Measurements from ENCODE around the gene PEX1.

Gene PEX1

GRCh38 chr7:92508946-92509345 is 19.4 kb downstream of the PEX1 start:
- no peak overlapping the region for H3K4me3 ChIP-seq (ENCODE audit: low read depth, low read length)
- no peak for DNase-seq (ENCODE audit: low read depth)
- TF ChIP-seq, protein P1, sequence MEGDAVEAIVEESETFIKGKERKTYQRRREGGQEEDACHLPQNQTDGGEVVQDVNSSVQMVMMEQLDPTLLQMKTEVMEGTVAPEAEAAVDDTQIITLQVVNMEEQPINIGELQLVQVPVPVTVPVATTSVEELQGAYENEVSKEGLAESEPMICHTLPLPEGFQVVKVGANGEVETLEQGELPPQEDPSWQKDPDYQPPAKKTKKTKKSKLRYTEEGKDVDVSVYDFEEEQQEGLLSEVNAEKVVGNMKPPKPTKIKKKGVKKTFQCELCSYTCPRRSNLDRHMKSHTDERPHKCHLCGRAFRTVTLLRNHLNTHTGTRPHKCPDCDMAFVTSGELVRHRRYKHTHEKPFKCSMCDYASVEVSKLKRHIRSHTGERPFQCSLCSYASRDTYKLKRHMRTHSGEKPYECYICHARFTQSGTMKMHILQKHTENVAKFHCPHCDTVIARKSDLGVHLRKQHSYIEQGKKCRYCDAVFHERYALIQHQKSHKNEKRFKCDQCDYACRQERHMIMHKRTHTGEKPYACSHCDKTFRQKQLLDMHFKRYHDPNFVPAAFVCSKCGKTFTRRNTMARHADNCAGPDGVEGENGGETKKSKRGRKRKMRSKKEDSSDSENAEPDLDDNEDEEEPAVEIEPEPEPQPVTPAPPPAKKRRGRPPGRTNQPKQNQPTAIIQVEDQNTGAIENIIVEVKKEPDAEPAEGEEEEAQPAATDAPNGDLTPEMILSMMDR (IDR thresholded peaks at IDR 0.05; ENCODE audit: control insufficient read depth, extremely low read depth, insufficient read depth) = no peak

DNA sequence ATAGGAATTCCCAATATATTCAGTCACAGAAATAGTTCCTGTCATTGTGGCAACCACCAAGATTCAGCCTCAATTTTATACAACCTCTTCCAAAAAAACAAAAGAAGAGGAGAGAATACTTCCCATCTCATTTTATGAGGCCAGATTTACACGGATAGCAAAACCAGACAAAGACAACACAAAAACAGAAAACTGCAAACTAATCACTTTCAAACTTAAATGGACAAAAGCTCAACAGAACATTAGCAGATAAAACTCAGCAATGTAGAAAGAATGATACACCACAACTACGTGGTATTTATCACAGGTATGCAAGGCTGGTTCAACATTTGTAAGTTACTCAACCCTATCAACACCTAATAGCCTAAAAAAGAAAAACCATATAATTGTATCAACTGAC is 22.0 kb downstream of the PEX1 start:
- no peak for DNase-seq (ENCODE audit: low read depth)
- TF ChIP-seq, protein P1 (IDR thresholded peaks at IDR 0.05; ENCODE audit: control insufficient read depth, extremely low read depth, insufficient read depth) = no peak
- H3K4me3 ChIP-seq (ENCODE audit: low read depth, low read length) = no peak overlapping the region

- H3K4me3 ChIP-seq (ENCODE audit: low read depth, low read length) = no peak overlapping the region
- no peak for DNase-seq (ENCODE audit: low read depth)
- TF ChIP-seq, protein P1 (IDR thresholded peaks at IDR 0.05; ENCODE audit: control insufficient read depth, extremely low read depth, insufficient read depth) = no peak
Measured at GRCh38 chr7:92504563-92504962, 23.8 kb downstream of the PEX1 start.

GRCh38 chr7:92503767-92504166 is 24.6 kb downstream of the PEX1 start:
- no peak for DNase-seq (ENCODE audit: low read depth)
- TF ChIP-seq, protein P1 (IDR thresholded peaks at IDR 0.05; ENCODE audit: control insufficient read depth, extremely low read depth, insufficient read depth) = no peak
- H3K4me3 ChIP-seq (ENCODE audit: low read depth, low read length) = no peak overlapping the region

- DNase-seq (ENCODE audit: low read depth) = no peak
- TF ChIP-seq, protein P1 (IDR thresholded peaks at IDR 0.05; ENCODE audit: control insufficient read depth, extremely low read depth, insufficient read depth) = no peak
- no peak overlapping the region for H3K4me3 ChIP-seq (ENCODE audit: low read depth, low read length)
Measured at GRCh38 chr7:92498557-92498956, 29.8 kb downstream of the PEX1 start.

GRCh38 chr7:92496876-92497275 is 31.4 kb downstream of the PEX1 start:
- TF ChIP-seq, protein P1 (IDR thresholded peaks at IDR 0.05; ENCODE audit: control insufficient read depth, extremely low read depth, insufficient read depth) = no peak
- no peak for DNase-seq (ENCODE audit: low read depth)
- no peak overlapping the region for H3K4me3 ChIP-seq (ENCODE audit: low read depth, low read length)

DNA sequence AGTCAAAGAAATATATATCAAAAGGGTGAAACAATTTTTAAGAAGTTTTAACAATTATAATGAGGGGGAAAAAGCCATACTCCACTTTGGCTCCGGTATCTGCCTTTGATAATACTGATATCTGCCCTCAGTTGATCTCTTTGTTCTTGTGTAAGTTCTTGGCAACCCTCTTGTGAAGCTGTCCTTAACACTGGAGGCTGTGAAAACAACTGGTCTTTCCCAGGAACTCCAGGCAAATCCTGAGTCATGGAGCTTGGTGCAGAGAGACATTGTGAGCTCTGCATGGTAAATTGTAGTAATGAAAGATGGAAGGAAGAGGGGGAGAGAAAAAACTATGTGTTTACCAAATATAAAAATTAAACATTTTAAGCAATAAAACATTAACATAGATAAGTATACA is 38.7 kb downstream of the PEX1 start:
- H3K4me3 ChIP-seq (ENCODE audit: low read depth, low read length) = no peak overlapping the region
- TF ChIP-seq, protein P1 (IDR thresholded peaks at IDR 0.05; ENCODE audit: control insufficient read depth, extremely low read depth, insufficient read depth) = no peak
- DNase-seq (ENCODE audit: low read depth) = no peak

Data from LNCaP clone FGC (cell line).